Measurements from ENCODE around the gene MT1HL1.

DNA sequence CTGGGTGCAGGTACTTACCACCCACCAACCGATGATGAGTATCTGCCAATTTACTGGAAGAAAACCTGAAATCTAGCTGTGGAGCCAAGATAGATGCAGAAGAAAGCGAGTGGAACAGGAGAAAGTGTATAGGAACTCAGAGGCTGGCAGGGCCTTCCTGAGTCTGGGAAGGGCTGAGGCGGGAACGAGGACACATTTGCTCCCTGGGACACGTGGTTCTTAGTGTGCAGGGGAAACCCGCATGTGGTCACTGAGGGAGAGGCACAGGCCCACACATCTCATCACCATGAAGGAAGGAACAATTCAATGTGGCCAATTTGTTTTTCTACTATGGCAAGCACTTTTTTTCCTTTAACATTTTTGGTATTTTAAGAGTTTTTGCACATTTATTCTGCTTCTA is 45.9 kb upstream of the MT1HL1 start:
- TF ChIP-seq, protein P1, sequence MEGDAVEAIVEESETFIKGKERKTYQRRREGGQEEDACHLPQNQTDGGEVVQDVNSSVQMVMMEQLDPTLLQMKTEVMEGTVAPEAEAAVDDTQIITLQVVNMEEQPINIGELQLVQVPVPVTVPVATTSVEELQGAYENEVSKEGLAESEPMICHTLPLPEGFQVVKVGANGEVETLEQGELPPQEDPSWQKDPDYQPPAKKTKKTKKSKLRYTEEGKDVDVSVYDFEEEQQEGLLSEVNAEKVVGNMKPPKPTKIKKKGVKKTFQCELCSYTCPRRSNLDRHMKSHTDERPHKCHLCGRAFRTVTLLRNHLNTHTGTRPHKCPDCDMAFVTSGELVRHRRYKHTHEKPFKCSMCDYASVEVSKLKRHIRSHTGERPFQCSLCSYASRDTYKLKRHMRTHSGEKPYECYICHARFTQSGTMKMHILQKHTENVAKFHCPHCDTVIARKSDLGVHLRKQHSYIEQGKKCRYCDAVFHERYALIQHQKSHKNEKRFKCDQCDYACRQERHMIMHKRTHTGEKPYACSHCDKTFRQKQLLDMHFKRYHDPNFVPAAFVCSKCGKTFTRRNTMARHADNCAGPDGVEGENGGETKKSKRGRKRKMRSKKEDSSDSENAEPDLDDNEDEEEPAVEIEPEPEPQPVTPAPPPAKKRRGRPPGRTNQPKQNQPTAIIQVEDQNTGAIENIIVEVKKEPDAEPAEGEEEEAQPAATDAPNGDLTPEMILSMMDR (conservative IDR thresholded peaks at IDR 0.05; ENCODE audit: low read depth, low read length), result no peak
- TF ChIP-seq EZH2 (IDR thresholded peaks at IDR 0.05; ENCODE audit: borderline replicate concordance, low read depth, low read length, poor library complexity, severe bottlenecking), result no peak
